PC-9 (cell line): Measurements from ENCODE around the gene IFT88. TPM values are rescaled to one million over a fixed set of nuclear protein-coding genes. Genes with fewer than 3 reads are reported as not detected.

ENCODE experiments used
- BruUV-seq: library from RNA; stranded (reverse); fragments of 400-500 nt; replicated peaks from 2 replicates; lab custom pipeline; 2021; lab: Mats Ljungman, UMichigan
- CTCF ChIA-PET: fragments of 300-600 bp; sonication (Branson Sonifier 250); formaldehyde crosslinking; loops from one replicate; lab custom pipeline; 2022; ENCODE audit warnings: antibody characterized with exemption; lab: Charles Lee
- POLR2A ChIA-PET: fragments of 300-600 bp; sonication (Branson Sonifier 250); formaldehyde crosslinking; loops from one replicate; lab custom pipeline; 2022; ENCODE audit warnings: antibody characterized with exemption; ENCODE audit not compliant: unreplicated experiment; lab: Charles Lee
- DNase-seq, 2 experiments: peaks; one replicate each; pipeline versions ENCODE4 v3.0.0 to v3.0.0-alpha.2; 2015 to 2022; ENCODE audit warnings: mixed read lengths in 1 of 2
- H2AFZ ChIP-seq: fragments of 200-600 bp; sonication (generic); 2 replicates; pipeline ENCODE4 v1.8.1; 2017; ENCODE audit warnings: antibody characterized with exemption
- H3F3A ChIP-seq: fragments of 200-600 bp; sonication (generic); 2 replicates; pipeline ENCODE4 v1.8.1; 2017; ENCODE audit warnings: antibody characterized with exemption, mild to moderate bottlenecking, low read depth; ENCODE audit not compliant: insufficient read depth
- H3K27ac ChIP-seq: fragments of 200-600 bp; sonication (generic); 2 replicates; pipeline ENCODE4 v1.6.1; 2016; ENCODE audit warnings: mixed run types
- H3K27me3 ChIP-seq: fragments of 200-600 bp; sonication (generic); 2 replicates; pipeline ENCODE4 v1.6.1; 2016; ENCODE audit warnings: low read depth, mixed run types; ENCODE audit not compliant: insufficient read depth
- H3K36me3 ChIP-seq: fragments of 200-600 bp; sonication (generic); 2 replicates; pipeline ENCODE4 v1.6.1; 2016; ENCODE audit warnings: low read depth, mixed run types
- H3K4me1 ChIP-seq: fragments of 200-600 bp; sonication (generic); replicated peaks from 2 replicates; pipeline ENCODE4 v1.6.1; 2016; ENCODE audit warnings: mixed run types; ENCODE audit not compliant: insufficient read depth
- H3K4me2 ChIP-seq: fragments of 200-600 bp; sonication (generic); 2 replicates; pipeline ENCODE4 v1.6.1; 2017; ENCODE audit warnings: mixed run types
- H3K4me3 ChIP-seq: fragments of 200-600 bp; sonication (generic); 2 replicates; pipeline ENCODE4 v1.6.1; 2016; ENCODE audit warnings: mixed run types
- H3K79me2 ChIP-seq: fragments of 200-600 bp; sonication (generic); 2 replicates; pipeline ENCODE4 v1.6.1; 2017; ENCODE audit warnings: low read depth, mixed run types
- H3K9me2 ChIP-seq: fragments of 200-600 bp; sonication (generic); 2 replicates; pipeline ENCODE4 v1.8.1; 2017; ENCODE audit warnings: mild to moderate bottlenecking; ENCODE audit not compliant: insufficient read depth
- H3K9me3 ChIP-seq: fragments of 200-600 bp; sonication (generic); 2 replicates; pipeline ENCODE4 v1.8.1; 2016; ENCODE audit warnings: low read depth; ENCODE audit not compliant: insufficient read depth
- H4K20me1 ChIP-seq: fragments of 200-600 bp; sonication (generic); 2 replicates; pipeline ENCODE4 v1.8.1; 2017; ENCODE audit not compliant: insufficient read depth
- CTCF ChIP-seq: fragments of 200-600 bp; sonication (generic); conservative IDR thresholded peaks from 2 replicates; pipeline ENCODE4 v1.6.1; 2017; ENCODE audit warnings: mixed run types, antibody characterized with exemption, mild to moderate bottlenecking, moderate library complexity
- EZH2 ChIP-seq: fragments of 200-600 bp; sonication (generic); IDR thresholded peaks from 2 replicates; pipeline ENCODE4 v1.8.0; 2017; ENCODE audit warnings: antibody characterized with exemption, low read depth
- intact Hi-C: fragments of 100-400 bp; cut with micrococcal nuclease; formaldehyde crosslinking; loops from one replicate; pipeline ENCODE4 v1.10.0; 2022; ENCODE audit not compliant: unreplicated experiment
- total RNA-seq: library from RNA; stranded (reverse); gene quantifications from 2 replicates; pipeline ENCODE4 v1.2.3, GENCODE V29; 2021

IFT88 gene
- total RNA-seq, 1 experiment from 2014 or later: 11.7 TPM

GRCh38 chr13:20686167-20686566 lies 119.2 kb downstream of the IFT88 start:
- BruUV-seq: no TSS peak
- TF ChIP-seq EZH2 (no peak), CTCF (no peak)
- H3K4me1 ChIP-seq: no peaks in the 10 kb centered on the region
- ChIA-PET CTCF (no interaction called here), POLR2A (no interaction called here)
- H3K27me3 ChIP-seq: no peaks in the 10 kb centered on the region
- no peak overlapping the region for H3K27ac ChIP-seq
- H3F3A ChIP-seq: no peaks in the 10 kb centered on the region
- H2AFZ ChIP-seq: no peak overlapping the region
- H3K4me2 ChIP-seq: no peak overlapping the region
- no peaks in the 10 kb centered on the region for H3K36me3 ChIP-seq
- intact Hi-C loops: no loop called here
- no peak for DNase-seq
- H3K9me3 ChIP-seq: no peaks in the 10 kb centered on the region
- no peaks in the 10 kb centered on the region for H4K20me1 ChIP-seq
- no peak overlapping the region for H3K4me3 ChIP-seq
- H3K79me2 ChIP-seq: no peaks in the 10 kb centered on the region
- H3K9me2 ChIP-seq: no peaks in the 10 kb centered on the region

GRCh38 chr13:20686863-20687579 lies 120.1 kb downstream of the IFT88 start:
- no peak overlapping the region for H3K4me2 ChIP-seq
- no peaks in the 10 kb centered on the region for H3K9me3 ChIP-seq
- H3K36me3 ChIP-seq: no peaks in the 10 kb centered on the region
- no peaks in the 10 kb centered on the region for H3K27me3 ChIP-seq
- no peaks in the 10 kb centered on the region for H3K9me2 ChIP-seq
- no peak overlapping the region for H2AFZ ChIP-seq
- no peak overlapping the region for H3K4me3 ChIP-seq
- ChIA-PET POLR2A (no interaction called here), CTCF (no interaction called here)
- TF ChIP-seq EZH2: no peak
- no peak for TF ChIP-seq CTCF
- no TSS peak for BruUV-seq
- H3K4me1 ChIP-seq: no peaks in the 10 kb centered on the region
- H3F3A ChIP-seq: no peaks in the 10 kb centered on the region
- no peaks in the 10 kb centered on the region for H3K79me2 ChIP-seq
- DNase-seq: no peak
- H4K20me1 ChIP-seq: no peaks in the 10 kb centered on the region
- H3K27ac ChIP-seq: no peak overlapping the region
- intact Hi-C loops: no loop called here

- ChIA-PET POLR2A (no interaction called here), CTCF (no interaction called here)
- Histone ChIP-seq H3K4me3 (no peak overlapping the region), H3K9me2 (no peaks in the 10 kb centered on the region), H2AFZ (no peak overlapping the region), H3K27me3 (no peaks in the 10 kb centered on the region), H4K20me1 (no peaks in the 10 kb centered on the region), H3K4me1 (no peaks in the 10 kb centered on the region), H3K36me3 (no peaks in the 10 kb centered on the region), H3K4me2 (no peak overlapping the region), H3K9me3 (no peaks in the 10 kb centered on the region), H3K79me2 (no peaks in the 10 kb centered on the region), H3K27ac (no peak overlapping the region), H3F3A (no peaks in the 10 kb centered on the region)
- TF ChIP-seq EZH2 (no peak), CTCF (no peak)
- no TSS peak for BruUV-seq
- intact Hi-C loops: no loop called here
- DNase-seq: no peak
These were observed 122.3 kb downstream of the IFT88 start for GRCh38 chr13:20689291-20689690.
